ENCODE data around the gene TCF12.

The TCF12 gene

DNA sequence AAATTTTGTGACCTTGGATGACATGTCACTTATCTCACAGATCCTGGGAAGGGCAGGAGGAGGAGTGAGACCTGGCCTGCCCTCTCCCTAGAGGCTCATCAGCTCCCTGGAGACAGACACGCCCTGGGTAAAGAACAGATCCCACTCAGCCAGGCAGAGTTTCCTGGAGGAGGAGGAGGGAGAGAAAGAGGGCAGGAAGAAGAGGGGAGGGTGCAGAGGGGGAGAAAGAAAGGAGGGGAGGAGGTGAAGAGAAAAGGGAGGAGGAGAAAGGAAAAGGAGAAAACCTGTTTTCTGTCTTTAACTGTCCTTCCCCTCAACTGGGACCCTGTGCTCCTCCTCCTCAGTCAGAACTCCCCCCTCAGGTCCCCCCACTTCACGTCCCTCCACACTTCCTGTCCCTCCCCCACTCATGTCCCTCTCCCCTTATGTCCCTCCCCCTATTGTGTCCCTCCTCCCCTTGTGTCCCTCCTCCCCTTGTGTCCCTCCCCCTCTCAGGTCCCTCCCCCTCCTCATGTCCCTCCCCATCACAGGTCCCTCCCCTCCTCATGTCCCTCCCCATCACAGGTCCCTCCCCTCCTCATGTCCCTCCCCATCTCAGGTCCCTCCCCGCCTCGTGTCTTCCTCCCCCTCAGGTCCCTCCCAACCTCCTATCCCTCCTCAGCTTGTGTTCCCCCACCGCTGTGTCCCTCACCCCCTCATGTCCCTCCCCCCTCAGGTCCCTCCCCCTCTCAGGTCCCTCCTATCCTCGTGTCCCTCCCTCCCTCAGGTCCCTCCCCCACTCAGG lies 405.6 kb downstream of the TCF12 start:
- H3K4me3 ChIP-seq (ENCODE audit: low read length) = no peak overlapping the region
- no peaks in the 10 kb centered on the region for H3K36me3 ChIP-seq (ENCODE audit: control insufficient read depth, low read depth, low read length)
- H3K4me1 ChIP-seq (ENCODE audit: control insufficient read depth, low read depth, low read length) = peaks cover 11% of the 10 kb centered on the region
- no peaks in the 10 kb centered on the region for H3K9me3 ChIP-seq (ENCODE audit: control insufficient read depth, low read depth, low read length)
- no peak overlapping the region for H3K27ac ChIP-seq (ENCODE audit: low read length)
- no peak overlapping the region for H3K9ac ChIP-seq (ENCODE audit: low read length)
- no peaks in the 10 kb centered on the region for H3K27me3 ChIP-seq (ENCODE audit: control insufficient read depth, insufficient read depth, low read length)

DNA sequence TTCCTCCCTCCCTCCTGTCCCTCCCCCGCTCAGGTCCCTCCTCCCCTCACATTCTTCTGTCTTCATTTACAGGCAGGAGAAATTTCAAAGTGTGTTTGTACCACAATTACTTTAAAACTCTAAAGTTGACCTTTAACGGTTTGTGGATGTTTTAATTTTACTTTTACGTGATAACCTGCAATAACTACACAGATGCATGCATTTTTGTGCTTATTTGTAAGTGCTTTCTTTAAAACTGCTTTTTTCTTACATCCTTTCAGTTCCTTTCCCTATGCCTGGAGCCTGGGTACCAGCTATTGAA lies 406.1 kb downstream of the TCF12 start:
- peaks cover 11% of the 10 kb centered on the region for H3K4me1 ChIP-seq (ENCODE audit: control insufficient read depth, low read depth, low read length)
- H3K27ac ChIP-seq (ENCODE audit: low read length) = no peak overlapping the region
- no peaks in the 10 kb centered on the region for H3K36me3 ChIP-seq (ENCODE audit: control insufficient read depth, low read depth, low read length)
- H3K27me3 ChIP-seq (ENCODE audit: control insufficient read depth, insufficient read depth, low read length) = no peaks in the 10 kb centered on the region
- H3K9ac ChIP-seq (ENCODE audit: low read length) = no peak overlapping the region
- no peak overlapping the region for H3K4me3 ChIP-seq (ENCODE audit: low read length)
- no peaks in the 10 kb centered on the region for H3K9me3 ChIP-seq (ENCODE audit: control insufficient read depth, low read depth, low read length)

DNA sequence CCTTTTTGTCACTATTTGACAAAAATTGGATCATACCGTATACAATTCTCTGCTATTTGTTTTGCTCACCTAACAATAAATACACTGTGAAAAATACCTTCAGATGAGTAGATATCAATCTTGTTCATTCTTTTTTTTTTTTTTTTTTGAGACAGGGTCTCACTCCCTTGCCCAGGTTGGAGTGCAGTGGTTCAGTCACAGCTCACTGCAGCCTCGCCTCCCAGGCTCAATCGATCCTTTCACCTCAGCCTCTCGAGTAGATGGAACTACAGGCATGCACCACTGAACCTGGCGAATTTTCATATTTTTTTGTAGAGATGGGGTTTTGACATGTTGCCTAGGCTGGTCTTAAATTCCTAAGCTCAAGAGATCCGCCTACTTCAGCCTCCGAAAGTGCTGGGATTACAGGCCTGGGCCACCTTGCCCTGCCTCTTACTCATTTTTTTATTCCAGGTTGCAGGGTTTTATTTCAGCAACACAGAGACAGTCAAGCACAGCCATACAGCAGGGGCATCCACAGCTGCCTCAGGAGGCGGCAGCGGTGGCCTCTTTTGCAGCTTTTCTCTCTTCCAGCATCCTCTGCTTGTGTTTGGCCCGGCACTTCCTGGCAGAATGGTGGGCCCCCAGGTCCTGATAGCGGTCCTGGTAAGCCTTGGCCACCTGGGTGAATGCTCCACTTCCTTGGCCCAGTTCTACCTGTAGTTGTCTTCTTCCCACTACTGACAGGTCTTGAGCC lies 406.7 kb downstream of the TCF12 start:
- Histone ChIP-seq H3K4me3 (ENCODE audit: low read length) (no peak overlapping the region), H3K9me3 (ENCODE audit: control insufficient read depth, low read depth, low read length) (no peaks in the 10 kb centered on the region), H3K36me3 (ENCODE audit: control insufficient read depth, low read depth, low read length) (no peaks in the 10 kb centered on the region), H3K27me3 (ENCODE audit: control insufficient read depth, insufficient read depth, low read length) (no peaks in the 10 kb centered on the region), H3K4me1 (ENCODE audit: control insufficient read depth, low read depth, low read length) (peaks cover 11% of the 10 kb centered on the region), H3K27ac (ENCODE audit: low read length) (no peak overlapping the region), H3K9ac (ENCODE audit: low read length) (no peak overlapping the region)

DNA sequence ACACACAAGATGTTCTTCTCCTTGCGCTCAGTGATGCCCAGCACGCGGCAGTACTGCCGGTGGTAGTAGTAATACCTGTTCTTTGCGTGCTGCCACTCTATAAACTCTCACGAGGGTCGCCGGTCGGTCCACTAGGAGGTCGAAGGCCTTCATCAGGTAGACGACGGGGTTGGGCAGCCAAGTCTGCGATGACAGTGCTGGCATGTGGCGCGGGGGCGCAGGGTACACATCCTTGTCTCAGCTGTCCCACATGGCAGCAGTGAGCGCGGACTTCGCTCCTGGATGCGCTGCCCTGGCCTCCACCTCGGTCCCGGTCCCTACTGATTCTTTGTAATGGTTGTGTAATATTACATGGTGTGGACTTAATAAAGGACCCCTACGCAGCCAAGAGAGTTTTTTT lies 407.8 kb downstream of the TCF12 start:
- Histone ChIP-seq H3K4me3 (ENCODE audit: low read length) (no peak overlapping the region), H3K27ac (ENCODE audit: low read length) (no peak overlapping the region)

DNA sequence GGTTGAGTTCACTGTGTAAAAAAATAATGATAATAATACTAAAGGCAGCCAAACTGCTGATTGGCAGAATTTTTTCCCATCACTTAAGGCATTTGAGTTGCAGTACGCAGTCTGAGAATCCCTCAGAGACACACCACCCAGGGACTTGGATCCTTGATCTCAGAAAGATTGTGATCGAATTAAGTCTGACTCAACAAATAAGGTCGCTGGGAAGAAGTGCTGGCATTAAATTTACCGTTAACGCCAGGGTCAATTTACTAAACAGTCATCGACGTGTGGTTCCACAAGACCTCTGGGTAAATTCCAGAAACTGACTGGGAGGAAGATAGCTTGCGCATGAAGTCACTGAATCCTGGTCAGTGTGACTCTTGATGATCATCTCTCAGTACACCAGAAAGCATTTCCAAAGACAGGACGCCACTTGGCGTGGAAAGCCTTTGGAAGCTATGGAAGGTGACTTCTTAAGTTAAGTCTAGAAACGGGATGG lies 409.6 kb downstream of the TCF12 start:
- no peak overlapping the region for H3K9ac ChIP-seq (ENCODE audit: low read length)
- H3K27me3 ChIP-seq (ENCODE audit: control insufficient read depth, insufficient read depth, low read length) = no peaks in the 10 kb centered on the region
- H3K36me3 ChIP-seq (ENCODE audit: control insufficient read depth, low read depth, low read length) = no peaks in the 10 kb centered on the region
- H3K9me3 ChIP-seq (ENCODE audit: control insufficient read depth, low read depth, low read length) = no peaks in the 10 kb centered on the region
- H3K4me1 ChIP-seq (ENCODE audit: control insufficient read depth, low read depth, low read length) = peaks cover 8% of the 10 kb centered on the region
- H3K27ac ChIP-seq (ENCODE audit: low read length) = no peak overlapping the region
- no peak overlapping the region for H3K4me3 ChIP-seq (ENCODE audit: low read length)

More for the DNA sequence above, 407.8 kb downstream of the TCF12 start:
- Histone ChIP-seq H3K9ac (ENCODE audit: low read length) (no peak overlapping the region), H3K4me1 (ENCODE audit: control insufficient read depth, low read depth, low read length) (peaks cover 11% of the 10 kb centered on the region), H3K27me3 (ENCODE audit: control insufficient read depth, insufficient read depth, low read length) (no peaks in the 10 kb centered on the region), H3K36me3 (ENCODE audit: control insufficient read depth, low read depth, low read length) (no peaks in the 10 kb centered on the region), H3K9me3 (ENCODE audit: control insufficient read depth, low read depth, low read length) (no peaks in the 10 kb centered on the region)

DNA sequence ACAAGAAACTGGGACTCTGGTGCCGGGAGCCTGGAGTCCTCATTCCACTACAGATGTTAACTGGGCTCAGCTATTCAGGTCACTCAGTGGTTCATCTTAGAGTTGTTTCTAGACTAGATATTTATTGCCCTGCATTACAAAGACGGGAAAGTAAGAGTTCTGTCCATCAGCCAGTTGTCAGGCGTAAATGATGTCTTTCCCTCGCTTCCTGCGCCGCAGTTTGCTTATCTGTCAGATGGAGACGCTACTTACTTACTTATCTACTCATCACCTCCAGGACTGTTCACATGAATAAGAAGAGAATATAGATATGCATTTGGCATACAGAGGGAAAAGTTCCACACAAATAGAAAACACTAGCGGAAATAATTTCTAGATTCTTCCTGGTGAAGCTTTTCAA lies 410.0 kb downstream of the TCF12 start:
- Histone ChIP-seq H3K36me3 (ENCODE audit: control insufficient read depth, low read depth, low read length) (no peaks in the 10 kb centered on the region), H3K27ac (ENCODE audit: low read length) (no peak overlapping the region), H3K27me3 (ENCODE audit: control insufficient read depth, insufficient read depth, low read length) (no peaks in the 10 kb centered on the region), H3K4me1 (ENCODE audit: control insufficient read depth, low read depth, low read length) (peaks cover 8% of the 10 kb centered on the region), H3K4me3 (ENCODE audit: low read length) (no peak overlapping the region), H3K9me3 (ENCODE audit: control insufficient read depth, low read depth, low read length) (no peaks in the 10 kb centered on the region), H3K9ac (ENCODE audit: low read length) (no peak overlapping the region)

DNA sequence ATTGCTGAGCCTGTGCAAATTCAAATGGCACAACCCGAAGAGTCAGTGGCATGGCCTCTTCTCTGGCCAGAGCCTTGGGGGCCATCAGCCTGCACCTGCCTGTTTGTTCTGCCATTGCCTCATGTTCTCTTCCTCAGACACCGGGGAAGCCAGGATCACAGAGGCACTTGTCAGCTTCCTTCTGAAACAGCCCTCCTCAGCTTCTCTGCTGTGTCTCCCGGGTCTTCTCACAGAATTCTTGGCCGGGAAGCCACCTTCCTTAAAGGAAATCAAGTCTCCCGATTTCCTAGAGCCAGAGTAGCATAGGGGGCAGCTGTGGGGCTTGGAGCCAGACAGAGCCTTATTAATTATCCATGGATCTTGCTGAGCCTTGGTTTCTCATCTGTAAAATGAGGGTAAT lies 410.5 kb downstream of the TCF12 start:
- no peak overlapping the region for H3K27ac ChIP-seq (ENCODE audit: low read length)
- H3K9me3 ChIP-seq (ENCODE audit: control insufficient read depth, low read depth, low read length) = no peaks in the 10 kb centered on the region
- H3K4me3 ChIP-seq (ENCODE audit: low read length) = no peak overlapping the region
- H3K4me1 ChIP-seq (ENCODE audit: control insufficient read depth, low read depth, low read length) = peaks cover 5% of the 10 kb centered on the region
- no peak overlapping the region for H3K9ac ChIP-seq (ENCODE audit: low read length)
- H3K27me3 ChIP-seq (ENCODE audit: control insufficient read depth, insufficient read depth, low read length) = no peaks in the 10 kb centered on the region
- no peaks in the 10 kb centered on the region for H3K36me3 ChIP-seq (ENCODE audit: control insufficient read depth, low read depth, low read length)

DNA sequence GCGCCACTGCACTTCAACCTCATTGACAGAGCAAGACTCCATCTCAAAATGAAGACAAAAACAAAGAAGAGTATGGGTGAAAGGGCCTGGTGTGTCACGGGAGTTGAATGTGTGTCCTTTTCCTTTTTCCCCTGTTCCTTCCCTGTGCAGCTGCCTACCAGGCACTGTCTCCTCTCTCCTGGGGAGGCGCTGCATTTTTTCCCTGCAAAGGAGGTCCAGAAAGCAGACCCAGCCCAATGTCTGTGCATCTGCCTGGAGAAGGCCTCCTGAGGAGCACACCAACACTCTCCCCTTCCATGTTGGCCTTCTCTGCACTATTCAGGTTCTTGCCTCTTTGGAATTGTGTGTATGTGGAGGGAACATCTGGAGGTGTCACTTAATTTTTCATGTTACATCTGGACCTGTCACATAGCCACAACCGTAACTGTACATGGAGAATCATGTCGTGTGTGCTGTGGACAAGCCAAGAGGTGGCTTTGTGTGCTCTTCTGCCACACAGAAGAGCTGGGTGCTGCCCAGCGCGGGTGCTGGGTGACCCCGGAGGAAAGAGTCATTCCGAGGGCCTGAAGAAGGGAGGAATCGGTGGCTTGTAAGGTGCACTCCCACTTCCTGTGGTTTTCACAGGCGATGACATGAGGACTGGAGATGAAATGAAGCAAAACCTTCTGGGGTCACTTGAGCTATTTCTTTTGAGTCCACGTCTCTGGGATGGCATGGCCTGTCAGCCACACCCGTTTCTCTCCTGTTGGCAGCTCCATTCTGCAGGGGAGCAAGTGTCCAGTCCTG lies 411.3 kb downstream of the TCF12 start:
- Histone ChIP-seq H3K9me3 (ENCODE audit: control insufficient read depth, low read depth, low read length) (no peaks in the 10 kb centered on the region), H3K4me1 (ENCODE audit: control insufficient read depth, low read depth, low read length) (peaks cover 1% of the 10 kb centered on the region), H3K27ac (ENCODE audit: low read length) (no peak overlapping the region), H3K9ac (ENCODE audit: low read length) (no peak overlapping the region), H3K27me3 (ENCODE audit: control insufficient read depth, insufficient read depth, low read length) (no peaks in the 10 kb centered on the region), H3K36me3 (ENCODE audit: control insufficient read depth, low read depth, low read length) (no peaks in the 10 kb centered on the region), H3K4me3 (ENCODE audit: low read length) (no peak overlapping the region)

DNA sequence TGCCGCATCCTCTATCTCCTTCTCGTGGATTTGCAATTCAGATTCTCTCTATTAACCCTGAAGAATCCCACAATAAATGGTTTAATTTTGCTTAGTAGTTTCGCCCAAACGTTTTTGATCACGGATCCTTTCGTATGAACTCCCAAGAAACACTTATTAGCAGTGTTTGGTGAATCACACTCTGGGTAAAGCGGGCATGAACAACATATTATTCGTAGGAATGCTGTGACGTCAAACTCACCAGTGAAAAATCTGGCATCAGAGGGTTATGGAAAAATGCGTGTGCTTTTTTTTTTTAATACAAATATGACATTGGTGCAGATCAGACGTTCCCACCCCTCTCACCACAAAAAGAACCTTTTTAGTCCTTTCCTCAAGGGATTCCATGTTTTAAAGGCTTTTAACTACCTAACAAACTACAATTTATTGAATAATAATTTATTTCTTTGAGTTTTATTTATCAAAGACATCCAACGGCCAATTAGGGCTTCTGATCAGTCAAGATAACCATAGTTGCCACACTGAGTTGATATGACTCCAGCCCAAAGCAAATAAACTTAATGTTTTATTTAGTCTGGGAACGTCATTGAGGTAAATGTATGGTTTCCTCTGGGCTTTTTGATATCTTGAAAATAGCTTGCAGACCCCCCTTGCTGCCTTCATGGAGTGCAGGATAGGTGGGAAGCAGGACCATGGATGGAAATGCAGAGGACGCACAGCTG lies 412.3 kb downstream of the TCF12 start:
- H3K4me1 ChIP-seq (ENCODE audit: control insufficient read depth, low read depth, low read length) = no peaks in the 10 kb centered on the region
- no peaks in the 10 kb centered on the region for H3K9me3 ChIP-seq (ENCODE audit: control insufficient read depth, low read depth, low read length)
- no peak overlapping the region for H3K27ac ChIP-seq (ENCODE audit: low read length)
- no peak overlapping the region for H3K4me3 ChIP-seq (ENCODE audit: low read length)
- no peak overlapping the region for H3K9ac ChIP-seq (ENCODE audit: low read length)
- H3K36me3 ChIP-seq (ENCODE audit: control insufficient read depth, low read depth, low read length) = no peaks in the 10 kb centered on the region
- H3K27me3 ChIP-seq (ENCODE audit: control insufficient read depth, insufficient read depth, low read length) = no peaks in the 10 kb centered on the region

DNA sequence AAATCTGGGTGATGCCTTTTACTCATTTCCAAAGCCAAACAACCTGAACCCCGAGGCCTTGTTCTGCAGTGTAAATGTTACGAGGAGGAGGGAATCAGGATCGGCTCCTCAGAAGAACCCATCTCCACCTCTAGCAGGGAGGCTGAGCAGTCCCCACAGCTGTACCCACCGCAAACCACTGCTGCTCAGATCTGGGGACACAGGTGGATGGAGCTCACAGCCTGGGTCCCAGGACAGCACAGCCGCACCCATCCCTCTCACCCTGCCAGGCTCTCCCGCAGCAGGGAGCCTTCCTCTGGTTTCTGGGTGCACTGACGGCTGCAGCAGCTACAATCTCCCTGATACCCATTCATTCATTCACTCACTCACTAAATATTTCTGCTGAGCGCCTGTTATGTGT lies 413.9 kb downstream of the TCF12 start:
- Histone ChIP-seq H3K27ac (ENCODE audit: low read length) (no peak overlapping the region), H3K4me3 (ENCODE audit: low read length) (no peak overlapping the region), H3K27me3 (ENCODE audit: control insufficient read depth, insufficient read depth, low read length) (no peaks in the 10 kb centered on the region), H3K9me3 (ENCODE audit: control insufficient read depth, low read depth, low read length) (no peaks in the 10 kb centered on the region), H3K36me3 (ENCODE audit: control insufficient read depth, low read depth, low read length) (no peaks in the 10 kb centered on the region), H3K9ac (ENCODE audit: low read length) (no peak overlapping the region), H3K4me1 (ENCODE audit: control insufficient read depth, low read depth, low read length) (no peaks in the 10 kb centered on the region)

DNA sequence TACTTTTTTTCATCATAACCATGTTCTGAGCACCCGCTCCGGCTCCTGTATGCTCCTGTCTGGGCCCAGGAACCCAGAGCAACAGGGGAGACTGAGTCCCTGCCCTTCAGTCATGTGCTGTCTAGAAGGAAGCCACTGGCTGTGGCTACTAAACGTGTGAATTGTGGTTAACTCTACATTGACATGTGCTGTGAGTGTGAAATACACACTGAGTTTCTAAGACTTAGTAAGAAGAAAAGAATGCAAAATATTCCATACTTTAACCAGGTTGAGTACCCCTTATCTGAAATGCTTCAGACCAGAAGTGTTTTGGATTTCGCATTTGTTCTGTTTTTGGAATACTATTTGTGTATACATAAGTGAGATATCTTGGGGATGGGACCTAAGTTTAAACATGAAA lies 415.0 kb downstream of the TCF12 start:
- no peaks in the 10 kb centered on the region for H3K36me3 ChIP-seq (ENCODE audit: control insufficient read depth, low read depth, low read length)
- H3K9ac ChIP-seq (ENCODE audit: low read length) = no peak overlapping the region
- no peaks in the 10 kb centered on the region for H3K27me3 ChIP-seq (ENCODE audit: control insufficient read depth, insufficient read depth, low read length)
- no peak overlapping the region for H3K27ac ChIP-seq (ENCODE audit: low read length)
- H3K9me3 ChIP-seq (ENCODE audit: control insufficient read depth, low read depth, low read length) = no peaks in the 10 kb centered on the region
- no peak overlapping the region for H3K4me3 ChIP-seq (ENCODE audit: low read length)
- no peaks in the 10 kb centered on the region for H3K4me1 ChIP-seq (ENCODE audit: control insufficient read depth, low read depth, low read length)

Data from iPS-18a (cell line).